ENCODE data around the gene NEIL1. TPM values are rescaled to one million over a fixed set of nuclear protein-coding genes. Genes with fewer than 3 reads are reported as not detected.

The NEIL1 gene
- total and polyA plus RNA-seq, 10 of the 15 experiments (the other 5 are each of a cell fraction or from before 2014, with no cell fraction given): 0.10 to 2.3 (median 0.66) TPM

DNA sequence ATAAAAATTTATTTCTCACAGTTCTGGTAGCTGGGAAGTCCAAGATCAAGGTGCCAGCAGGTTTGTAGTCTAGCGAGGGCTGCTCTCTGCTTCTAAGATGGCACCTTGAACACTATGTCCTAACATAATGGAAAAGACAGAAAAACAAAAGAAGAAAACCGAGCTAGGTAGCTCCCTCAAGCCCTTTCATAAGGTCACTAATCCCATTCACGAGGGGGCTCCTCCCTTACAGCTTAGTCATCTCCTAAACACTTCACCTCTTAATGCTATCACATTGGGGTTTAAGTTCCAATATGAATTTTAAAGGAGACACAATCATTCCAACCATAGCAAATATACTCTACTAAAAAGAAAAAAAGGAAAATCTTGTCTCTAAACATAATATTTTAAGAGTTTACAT is 40.7 kb upstream of the NEIL1 start:
- no TSS peak for BruUV-seq (replicated peaks)
- in situ Hi-C loops (cut with MboI) (loop anchor here (10.0 kb wide), 2 partner anchors 281 to 1241 kb away; partner anchors contain the start of gene PPCDC), intact Hi-C loops (cut with micrococcal nuclease; ENCODE audit: unreplicated experiment) (no loop called here)
- WGBS (ENCODE audit: insufficient coverage, insufficient replicate concordance, low lambda C conversion rate, missing lambda C conversion rate): 22% methylated on average over 3 of the region's 3 CpGs
- ChIA-PET RAD21 (ENCODE audit: unreplicated experiment) (interaction anchor here (0.8 kb wide), 1 partner anchor 311 kb away, joined by 3 read pairs; the partner anchor contains the start of gene SCAMP5), SMC1A (ENCODE audit: uncharacterized antibody, unreplicated experiment) (interaction anchor here (0.5 to 1.1 kb wide), 2 partner anchors 277 to 581 kb away, joined by 3 read pairs; no protein-coding TSS in a partner anchor), CTCF (interaction anchor here (1.1 kb wide), 1 partner anchor 277 kb away, joined by 3 read pairs; no protein-coding TSS in a partner anchor), POLR2A (no interaction called here)
- Histone ChIP-seq H3K36me3 (ENCODE audit: control insufficient read depth in 2 of 2, insufficient read depth in 2 of 2, low read length in 1 of 2) (no peaks in the 10 kb centered on the region), H3K4me1 (ENCODE audit: control insufficient read depth, insufficient read depth, low read length) (no peaks in the 10 kb centered on the region), H3K4me3 (no peak overlapping the region), H4K20me1 (ENCODE audit: control insufficient read depth, insufficient read depth) (no peaks in the 10 kb centered on the region), H3K27me3 (replicated peaks in 1 of 2; ENCODE audit: control insufficient read depth in 2 of 2, insufficient read depth in 2 of 2, low read length in 1 of 2) (no peaks in the 10 kb centered on the region), H3K9ac (ENCODE audit: control insufficient read depth, insufficient read depth, low read length) (no peak overlapping the region), H3K4me2 (ENCODE audit: control insufficient read depth, insufficient read depth) (no peak overlapping the region), H3K9me3 (replicated peaks; ENCODE audit: control insufficient read depth, insufficient read depth, low read length) (no peaks in the 10 kb centered on the region), H3K79me2 (ENCODE audit: control insufficient read depth, insufficient read depth, low read length) (no peaks in the 10 kb centered on the region), H2AFZ (ENCODE audit: control insufficient read depth, low read depth, low read length) (no peak overlapping the region), H3K27ac (ENCODE audit: control insufficient read depth, insufficient read depth) (no peak overlapping the region)
- TF ChIP-seq MEF2A (IDR thresholded peaks at IDR 0.05; ENCODE audit: insufficient read depth, low read depth, low read length) (no peak), NRF1 (conservative IDR thresholded peaks at IDR 0.05; ENCODE audit: low read depth, low read length) (no peak), NR2C1 (IDR thresholded peaks at IDR 0.05) (no peak), IRF4 (IDR thresholded peaks at IDR 0.05; ENCODE audit: low read depth, low read length) (no peak), RBBP5 (conservative IDR thresholded peaks at IDR 0.05) (no peak), EED (IDR thresholded peaks at IDR 0.05; ENCODE audit: low read depth) (no peak), MTA2 (IDR thresholded peaks at IDR 0.05; ENCODE audit: low read depth) (no peak), ZNF24 (IDR thresholded peaks at IDR 0.05) (no peak), HDGF (IDR thresholded peaks at IDR 0.05) (no peak), TCF7 (IDR thresholded peaks at IDR 0.05; ENCODE audit: borderline replicate concordance) (no peak), ASH2L (IDR thresholded peaks at IDR 0.05; ENCODE audit: borderline replicate concordance, low read depth) (no peak), EGR1 (IDR thresholded peaks at IDR 0.05; ENCODE audit: borderline replicate concordance in 1 of 2, low read depth in 2 of 2, low read length in 2 of 2) (no peak), PAX8 (IDR thresholded peaks at IDR 0.05) (no peak), PML (IDR thresholded peaks at IDR 0.05; ENCODE audit: low read length) (no peak)
- DNase-seq (ENCODE audit: low read depth, low spot score): no peak
- no peak for ATAC-seq
- FAIRE-seq: no peak
